IPS DF 6.9 (cell line): ENCODE data around the gene ACSBG1.

Source experiments
- DNase-seq: peaks from one replicate; pipeline ENCODE4 v3.0.0-alpha.2; 2013; ENCODE audit warnings: low read depth, low spot score
- H3K27ac ChIP-seq: one replicate; pipeline ENCODE4 v1.5.1; 2013; ENCODE audit warnings: low read length, control low read depth
- H3K27me3 ChIP-seq: 2 replicates; pipeline ENCODE4 v1.6.1; 2013; ENCODE audit warnings: mild to moderate bottlenecking, low read length; ENCODE audit not compliant: control insufficient read depth, insufficient read depth
- H3K36me3 ChIP-seq: 2 replicates; pipeline ENCODE4 v1.6.1; 2013; ENCODE audit warnings: low read length; ENCODE audit not compliant: control insufficient read depth, insufficient read depth
- H3K4me1 ChIP-seq: 2 replicates; pipeline ENCODE4 v1.6.1; 2013; ENCODE audit warnings: low read length; ENCODE audit not compliant: control insufficient read depth, insufficient read depth
- H3K4me3 ChIP-seq: 2 replicates; pipeline ENCODE4 v1.5.1; 2013; ENCODE audit warnings: mild to moderate bottlenecking, low read length
- H3K9me3 ChIP-seq: 2 replicates; pipeline ENCODE4 v1.6.1; 2013; ENCODE audit warnings: low read length, inconsistent platforms; ENCODE audit not compliant: control insufficient read depth, insufficient read depth
- WGBS: extraction: QIAGEN DNeasy Blood & Tissue Kit; methylation state at CpG from one replicate; pipeline ENCODE4 v1.1.7; 2013; ENCODE audit warnings: mixed read lengths, missing lambda C conversion rate; ENCODE audit not compliant: insufficient read length, insufficient coverage; 5-methylcytosine and 5-hydroxymethylcytosine counted together

The ACSBG1 gene

GRCh38 chr15:78222745-78223395 is 11.5 kb downstream of the ACSBG1 start:
- WGBS, result no CpG with 5 or more reads among the region's 5 CpGs
- Histone ChIP-seq H3K27me3 (no peaks in the 10 kb centered on the region), H3K9me3 (no peaks in the 10 kb centered on the region), H3K4me1 (no peaks in the 10 kb centered on the region), H3K36me3 (no peaks in the 10 kb centered on the region), H3K27ac (no peak overlapping the region), H3K4me3 (no peak overlapping the region)
- no peak for DNase-seq

GRCh38 chr15:78220713-78221112 is 13.7 kb downstream of the ACSBG1 start:
- H3K4me1 ChIP-seq, result no peaks in the 10 kb centered on the region
- no peaks in the 10 kb centered on the region for H3K9me3 ChIP-seq
- WGBS, result no CpG with 5 or more reads among the region's 1 CpG
- no peak overlapping the region for H3K27ac ChIP-seq
- no peaks in the 10 kb centered on the region for H3K36me3 ChIP-seq
- no peak overlapping the region for H3K4me3 ChIP-seq
- no peaks in the 10 kb centered on the region for H3K27me3 ChIP-seq
- DNase-seq, result no peak

GRCh38 chr15:78216276-78217104 is 17.9 kb downstream of the ACSBG1 start:
- Histone ChIP-seq H3K27me3 (no peaks in the 10 kb centered on the region), H3K27ac (no peak overlapping the region), H3K36me3 (no peaks in the 10 kb centered on the region), H3K9me3 (no peaks in the 10 kb centered on the region), H3K4me1 (no peaks in the 10 kb centered on the region; the same call in 1 of the 2 replicates), H3K4me3 (no peak overlapping the region)
- no CpG with 5 or more reads among the region's 7 CpGs for WGBS
- DNase-seq, result no peak

- Histone ChIP-seq H3K36me3 (no peaks in the 10 kb centered on the region), H3K4me3 (no peak overlapping the region), H3K9me3 (no peaks in the 10 kb centered on the region), H3K27ac (no peak overlapping the region), H3K27me3 (no peaks in the 10 kb centered on the region), H3K4me1 (no peaks in the 10 kb centered on the region; the same call in 1 of the 2 replicates)
- WGBS, result no CpG with 5 or more reads among the region's 4 CpGs
- DNase-seq, result no peak
Measured at GRCh38 chr15:78213956-78214355, 20.4 kb downstream of the ACSBG1 start.

GRCh38 chr15:78213425-78213750 is 21.0 kb downstream of the ACSBG1 start:
- Histone ChIP-seq H3K27ac (no peak overlapping the region), H3K9me3 (no peaks in the 10 kb centered on the region), H3K4me3 (no peak overlapping the region), H3K4me1 (no peaks in the 10 kb centered on the region; the same call in 1 of the 2 replicates), H3K36me3 (no peaks in the 10 kb centered on the region), H3K27me3 (no peaks in the 10 kb centered on the region)
- no peak for DNase-seq
- no CpG with 5 or more reads among the region's 6 CpGs for WGBS

GRCh38 chr15:78212546-78213424 is 21.6 kb downstream of the ACSBG1 start:
- H3K4me1 ChIP-seq, result no peaks in the 10 kb centered on the region; the same call in 1 of the 2 replicates
- WGBS, result no CpG with 5 or more reads among the region's 17 CpGs
- H3K9me3 ChIP-seq, result no peaks in the 10 kb centered on the region
- H3K4me3 ChIP-seq, result no peak overlapping the region
- DNase-seq, result no peak
- no peaks in the 10 kb centered on the region for H3K36me3 ChIP-seq
- H3K27me3 ChIP-seq, result no peaks in the 10 kb centered on the region
- H3K27ac ChIP-seq, result no peak overlapping the region

GRCh38 chr15:78212008-78212407 is 22.4 kb downstream of the ACSBG1 start:
- Histone ChIP-seq H3K4me1 (no peaks in the 10 kb centered on the region; the same call in 1 of the 2 replicates), H3K27me3 (no peaks in the 10 kb centered on the region), H3K27ac (no peak overlapping the region), H3K9me3 (no peaks in the 10 kb centered on the region), H3K36me3 (no peaks in the 10 kb centered on the region), H3K4me3 (no peak overlapping the region)
- DNase-seq, result no peak
- no CpG with 5 or more reads among the region's 10 CpGs for WGBS

- H3K9me3 ChIP-seq, result no peaks in the 10 kb centered on the region
- H3K4me1 ChIP-seq, result no peaks in the 10 kb centered on the region; the same call in 1 of the 2 replicates
- no peak for DNase-seq
- H3K27me3 ChIP-seq, result no peaks in the 10 kb centered on the region
- no peak overlapping the region for H3K4me3 ChIP-seq
- no peak overlapping the region for H3K27ac ChIP-seq
- no CpG with 5 or more reads among the region's 12 CpGs for WGBS
- no peaks in the 10 kb centered on the region for H3K36me3 ChIP-seq
Measured at GRCh38 chr15:78211189-78211921, 23.0 kb downstream of the ACSBG1 start.

GRCh38 chr15:78210349-78210717 is 24.0 kb downstream of the ACSBG1 start:
- Histone ChIP-seq H3K4me1 (no peaks in the 10 kb centered on the region; the same call in 1 of the 2 replicates), H3K36me3 (no peaks in the 10 kb centered on the region), H3K27ac (no peak overlapping the region), H3K27me3 (no peaks in the 10 kb centered on the region), H3K9me3 (no peaks in the 10 kb centered on the region), H3K4me3 (no peak overlapping the region)
- WGBS, result no CpG with 5 or more reads among the region's 5 CpGs
- no peak for DNase-seq
